HG02943 (cell line): ENCODE measurements around the gene ABCD2.
A peak's percentile ranks its signal among the peaks of the same experiment; 100 is the strongest.
"Not testable (repeated sequence)": the region's sequence is repeated elsewhere in the genome, so short reads cannot be mapped to it uniquely, and the experiment has no call there.

Experiments
- ATAC-seq: cut with Tn5 transposase; IDR thresholded peaks from one replicate; pipeline ENCODE4 v1.9.1; 2021; ENCODE audit warnings: mild to moderate bottlenecking, low read depth, moderate library complexity; ENCODE audit not compliant: unreplicated experiment

The ABCD2 gene

DNA sequence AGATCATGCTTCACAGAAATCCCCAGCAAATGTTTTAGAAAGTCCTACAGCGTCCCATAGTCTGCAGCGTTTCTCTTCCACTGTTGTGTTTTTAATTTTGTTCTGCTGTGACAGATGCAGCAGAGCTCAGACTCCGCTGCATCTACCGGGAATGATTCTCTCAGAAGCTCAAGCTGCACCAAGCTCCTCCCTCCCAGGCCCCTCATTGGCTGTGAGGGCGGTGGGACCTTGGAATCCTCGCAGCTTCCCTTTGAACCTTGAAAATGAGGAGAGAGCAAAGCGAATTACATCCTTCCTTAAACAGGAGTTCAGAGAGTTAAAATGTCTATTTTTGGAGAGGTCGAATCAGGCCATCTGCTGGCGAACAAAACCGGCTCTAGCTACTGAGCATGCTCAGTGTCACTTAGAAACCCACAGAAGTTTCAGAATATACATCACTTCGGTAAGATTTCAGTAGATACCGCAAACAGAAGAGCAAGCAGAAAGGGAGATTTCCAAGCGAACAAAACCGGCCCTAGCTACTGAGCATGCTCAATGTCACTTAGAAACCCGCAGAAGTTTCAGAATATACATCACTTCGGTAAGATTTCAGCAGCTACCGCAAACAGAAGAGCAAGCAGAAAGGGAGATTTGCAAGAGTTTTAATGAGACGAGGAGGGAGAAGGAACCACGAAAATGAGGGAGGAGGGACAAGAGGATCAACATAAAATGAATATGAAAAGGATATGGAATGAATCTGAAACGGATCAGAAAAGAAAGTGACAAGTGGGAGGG is at the start of gene ABCD2:
TSS of gene ABCD2 (minus strand) at position 144 of the 774 bp plus-strand sequence. CDS start 188 bp downstream, outside the sequence.
- peak; percentile 85 for ATAC-seq

- no peak for ATAC-seq
These were observed 40.5 kb upstream of the ABCD2 start for GRCh38 chr12:39660101-39660500.

DNA sequence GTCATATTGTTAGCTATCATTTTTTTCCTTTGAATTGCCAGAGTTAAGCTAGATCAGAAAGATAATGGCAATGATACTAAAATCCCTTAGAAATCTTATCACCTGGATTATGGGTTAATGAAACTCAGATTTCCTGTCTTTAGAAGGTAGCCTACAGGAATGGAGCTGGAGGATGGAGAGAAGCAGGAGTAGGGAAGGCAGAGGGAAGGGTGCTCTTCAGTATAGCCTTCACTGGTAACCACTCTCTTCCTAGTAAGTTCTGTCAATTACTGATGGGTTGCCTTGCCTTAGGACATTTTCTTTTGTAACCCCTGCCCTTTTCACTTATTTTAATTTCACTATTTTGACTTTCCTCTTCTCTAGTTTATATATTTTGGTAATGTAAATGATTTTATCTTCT is 27.8 kb upstream of the ABCD2 start:
- no peak for ATAC-seq

DNA sequence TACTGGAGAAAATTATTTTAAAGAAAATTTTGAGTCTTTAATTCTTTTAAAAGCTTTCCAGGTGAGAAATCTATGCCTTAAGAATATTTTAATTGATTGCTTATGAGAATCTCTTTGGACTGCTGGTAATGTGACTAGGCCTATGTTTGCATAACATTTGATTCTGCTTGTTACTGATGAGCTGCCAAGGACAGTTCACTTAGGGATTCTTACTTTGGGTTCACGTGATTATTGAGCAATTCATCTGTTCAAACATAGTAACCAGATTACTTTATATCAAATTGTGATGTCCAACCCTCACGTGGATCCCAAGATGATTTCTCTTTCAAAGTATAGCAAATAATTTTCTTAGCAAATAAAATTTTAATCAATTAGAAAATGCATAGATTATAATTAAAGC is 27.4 kb upstream of the ABCD2 start:
- no peak for ATAC-seq

DNA sequence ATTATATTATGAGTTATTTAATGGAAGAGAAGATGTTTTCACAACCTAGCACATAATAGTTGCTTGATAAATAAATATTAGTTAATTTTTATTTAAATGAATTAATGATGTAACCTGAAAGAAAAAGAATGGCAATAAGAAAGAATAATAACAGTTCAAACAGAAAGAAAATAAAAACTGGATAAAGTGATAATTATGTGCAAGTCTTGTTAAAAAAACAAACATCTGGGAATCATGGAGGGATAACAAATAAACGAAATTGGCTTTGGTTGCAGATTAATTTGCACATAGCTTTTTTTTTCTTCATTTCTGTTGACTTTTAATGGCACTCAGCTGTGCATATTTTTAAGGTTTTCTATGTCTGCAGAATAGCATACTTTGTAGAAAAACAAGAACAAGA is 23.4 kb upstream of the ABCD2 start:
- ATAC-seq: no peak

DNA sequence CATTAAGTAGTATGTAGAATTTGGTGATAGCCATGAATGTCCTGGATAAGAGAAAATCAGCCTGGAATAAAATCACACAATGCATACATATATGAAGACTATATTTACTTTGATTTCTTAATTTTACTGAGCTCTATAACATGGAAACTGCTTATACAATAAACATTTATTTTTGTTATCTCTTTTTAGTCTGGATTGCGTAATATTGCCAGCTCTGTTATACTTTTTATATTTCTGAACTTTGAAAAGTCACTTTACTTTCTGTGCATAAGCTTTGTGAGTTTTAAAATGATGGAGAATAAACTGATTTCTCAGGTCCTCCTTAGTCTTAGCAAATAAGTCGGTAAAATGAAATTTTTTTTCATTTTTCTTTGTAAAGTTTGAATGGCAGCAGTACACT is 19.2 kb upstream of the ABCD2 start:
- ATAC-seq: no peak

GRCh38 chr12:39638178-39638577 is 18.6 kb upstream of the ABCD2 start:
- ATAC-seq: no peak

DNA sequence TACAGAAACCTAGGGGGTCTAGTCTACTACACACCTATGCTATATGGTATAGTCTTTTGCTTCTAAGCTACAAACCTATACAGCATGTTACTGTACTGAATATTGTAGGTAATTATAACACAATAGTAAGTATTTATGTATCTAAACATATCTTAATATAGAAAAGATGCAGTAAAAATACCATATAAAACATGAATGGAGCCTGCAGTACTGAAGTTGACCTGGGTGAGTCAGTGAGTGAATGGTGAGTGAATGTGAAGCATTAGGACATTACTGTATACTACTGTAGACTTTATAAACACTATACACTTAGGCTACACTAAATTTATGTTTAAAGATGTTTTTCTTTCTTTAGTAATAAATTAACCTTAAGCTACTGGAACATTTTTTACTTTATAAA is 13.1 kb upstream of the ABCD2 start:
- ATAC-seq: no peak

GRCh38 chr12:39628836-39629235 is 9.2 kb upstream of the ABCD2 start:
- no peak for ATAC-seq

DNA sequence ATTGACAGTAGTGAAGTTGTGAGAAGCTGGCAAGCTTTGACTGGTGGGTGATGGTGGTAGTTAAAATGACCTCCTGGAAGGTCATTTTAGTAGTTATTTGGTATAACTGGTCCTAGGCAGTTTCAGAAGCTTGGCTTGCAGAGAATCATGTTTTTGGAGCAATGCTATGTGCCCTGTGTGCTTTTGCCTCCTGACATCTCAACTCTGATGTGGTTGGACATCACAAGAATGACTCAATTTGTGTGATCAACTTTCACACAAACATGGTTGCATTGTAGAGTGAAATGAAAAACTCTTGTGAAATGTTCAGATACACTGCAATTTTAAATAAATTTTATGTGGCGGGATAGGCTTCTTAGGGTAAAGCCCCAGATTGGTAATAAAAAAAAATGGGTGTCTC is 8.3 kb upstream of the ABCD2 start:
- no peak for ATAC-seq

DNA sequence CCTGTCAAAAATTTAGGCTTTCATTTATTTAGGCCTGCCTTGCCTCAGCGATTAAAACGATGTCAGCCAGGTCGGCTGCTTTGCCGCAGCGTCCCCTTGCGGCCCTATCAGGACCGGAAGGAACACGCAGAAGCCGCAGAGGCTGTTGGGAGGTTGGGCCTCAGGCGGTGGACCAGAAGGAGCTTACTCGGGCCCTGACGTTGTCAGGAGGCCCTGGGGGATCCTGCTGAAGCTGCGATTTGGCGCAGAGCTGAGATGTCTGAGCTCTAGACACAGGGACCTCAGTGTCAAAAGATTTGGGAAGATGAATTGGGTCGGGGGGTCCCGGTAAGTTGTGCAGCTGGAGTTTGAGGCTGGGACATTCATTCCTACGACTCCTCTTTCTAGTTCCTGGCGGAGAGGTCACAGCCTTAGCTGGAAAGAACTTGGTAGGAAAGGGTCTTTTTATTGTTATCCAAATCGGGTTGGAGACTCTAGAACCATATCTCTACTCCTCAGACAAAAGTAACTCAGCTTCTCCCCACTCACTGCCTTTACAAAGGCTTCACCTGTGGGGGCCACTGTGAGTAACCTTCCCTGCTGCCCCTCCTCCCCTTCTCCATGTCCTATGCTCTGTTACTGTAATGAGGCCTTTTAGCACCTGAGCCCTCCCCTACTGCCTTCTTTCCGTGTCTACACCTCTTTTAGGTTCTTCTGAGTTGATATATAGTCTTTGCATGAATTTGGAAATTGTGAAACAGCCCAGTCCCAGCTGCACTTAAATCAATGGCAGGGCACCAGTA is 6.6 kb upstream of the ABCD2 start:
- ATAC-seq: no peak

GRCh38 chr12:39623919-39624318 is 4.3 kb upstream of the ABCD2 start:
- no peak for ATAC-seq

DNA sequence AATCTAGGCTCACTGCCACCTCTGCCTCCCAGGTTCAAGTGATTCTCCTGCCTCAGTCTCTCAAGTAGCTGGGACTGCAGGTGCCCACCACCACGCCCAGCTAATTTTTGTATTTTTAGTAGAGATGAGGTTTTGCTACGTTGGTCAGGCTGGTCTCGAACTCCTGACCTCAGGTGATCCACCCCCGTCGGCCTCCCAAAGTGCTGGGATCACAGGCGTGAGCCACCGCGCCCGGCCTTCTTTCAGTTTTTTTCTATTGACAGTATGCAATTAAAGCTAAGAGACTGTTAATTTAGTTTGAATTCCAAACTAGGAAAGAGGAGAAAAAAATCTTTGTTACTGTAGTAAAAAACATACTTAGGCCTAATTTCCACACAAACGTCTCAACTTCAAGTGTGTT is 3.6 kb upstream of the ABCD2 start:
- ATAC-seq: not testable (repeated sequence)

DNA sequence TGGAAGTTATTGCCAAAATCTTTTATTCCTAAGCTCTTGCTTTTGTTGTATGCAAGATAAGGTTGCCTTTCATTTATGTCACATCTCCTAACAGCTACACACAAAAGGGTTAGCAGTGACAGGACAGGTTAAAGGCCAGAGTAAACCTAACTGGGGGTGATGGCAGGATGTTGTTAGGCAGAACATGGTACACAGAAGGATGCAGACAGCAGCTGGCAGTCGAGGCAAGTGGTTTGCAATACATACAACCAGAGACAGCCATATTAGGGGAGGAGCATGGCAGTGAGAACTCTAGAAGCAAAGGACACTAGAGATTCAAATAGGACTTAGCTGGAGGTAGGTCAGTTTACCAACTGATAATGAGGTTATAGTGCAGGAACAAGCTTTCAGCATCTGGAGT is 2.7 kb upstream of the ABCD2 start:
- ATAC-seq: no peak

GRCh38 chr12:39621670-39622069 is 2.1 kb upstream of the ABCD2 start:
- no peak for ATAC-seq

DNA sequence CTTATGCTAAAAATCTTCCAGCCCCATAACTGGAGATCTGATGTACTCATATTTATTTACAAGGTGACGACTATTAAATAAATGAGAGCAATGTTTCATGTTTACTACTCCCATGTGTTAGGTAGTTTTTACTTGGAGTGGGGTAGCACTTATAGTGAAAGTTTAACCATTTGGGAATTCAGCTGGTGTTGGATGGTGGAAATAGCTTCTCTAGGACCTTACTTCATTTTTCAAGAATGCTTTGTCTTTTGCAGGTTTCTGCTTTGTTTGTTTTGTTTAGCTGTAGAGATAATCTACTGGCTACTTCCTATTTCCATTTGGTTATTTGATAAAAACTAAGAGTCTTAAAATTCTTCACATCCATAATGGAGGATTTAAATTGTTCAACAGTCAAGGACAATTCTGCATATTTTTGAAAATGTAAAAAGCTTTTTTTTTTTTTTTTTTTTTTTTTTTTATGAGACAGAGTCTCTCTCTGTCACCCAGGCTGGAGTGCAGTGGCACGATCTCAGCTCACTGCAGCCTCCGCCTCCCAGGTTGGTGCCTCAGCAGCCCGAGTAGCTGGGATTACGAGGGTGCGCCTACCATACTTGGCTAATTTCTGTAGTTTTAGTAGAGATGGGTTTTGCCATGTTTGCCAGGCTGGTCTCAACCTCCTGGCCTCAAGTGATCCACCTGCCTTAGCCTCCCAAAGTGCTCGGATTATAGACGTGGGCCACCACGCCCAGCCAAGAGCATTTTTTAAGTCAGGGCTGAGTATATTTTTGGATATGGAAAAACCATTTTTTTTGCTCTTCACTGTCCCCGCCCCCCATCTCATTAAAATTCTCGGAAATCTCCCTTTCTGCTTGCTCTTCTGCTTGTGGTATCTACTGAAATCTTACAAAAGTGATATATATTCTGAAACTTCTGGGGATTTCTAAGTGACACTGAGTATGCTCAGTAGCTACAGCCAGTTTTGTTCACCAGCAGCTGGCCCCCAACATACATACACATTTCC is 1.4 kb upstream of the ABCD2 start:
- no peak for ATAC-seq

GRCh38 chr12:39619316-39619659 is 315 bp downstream of the ABCD2 start:
- ATAC-seq: peak; percentile 20

DNA sequence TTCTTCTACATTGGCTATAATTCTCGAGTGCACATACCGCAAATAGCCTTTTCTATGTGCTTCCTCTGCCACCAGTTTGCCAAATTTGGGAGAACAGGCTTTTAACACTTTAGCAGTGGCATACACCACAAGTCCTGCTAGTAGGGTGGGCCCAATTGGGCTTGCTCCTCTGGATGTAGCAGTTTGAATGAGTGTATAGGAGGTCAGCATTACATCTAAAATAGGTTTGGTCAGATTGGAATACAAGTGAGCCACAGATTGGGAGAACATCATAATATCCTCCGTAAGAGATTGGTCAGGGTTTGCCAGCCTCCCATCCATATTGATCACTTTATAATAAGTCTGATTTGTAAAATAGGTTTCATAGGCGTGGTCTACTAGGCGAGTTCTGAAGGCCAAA is 902 bp downstream of the ABCD2 start:
- ATAC-seq: no peak

- ATAC-seq: no peak
These were observed 1.7 kb downstream of the ABCD2 start for GRCh38 chr12:39617887-39618286.

DNA sequence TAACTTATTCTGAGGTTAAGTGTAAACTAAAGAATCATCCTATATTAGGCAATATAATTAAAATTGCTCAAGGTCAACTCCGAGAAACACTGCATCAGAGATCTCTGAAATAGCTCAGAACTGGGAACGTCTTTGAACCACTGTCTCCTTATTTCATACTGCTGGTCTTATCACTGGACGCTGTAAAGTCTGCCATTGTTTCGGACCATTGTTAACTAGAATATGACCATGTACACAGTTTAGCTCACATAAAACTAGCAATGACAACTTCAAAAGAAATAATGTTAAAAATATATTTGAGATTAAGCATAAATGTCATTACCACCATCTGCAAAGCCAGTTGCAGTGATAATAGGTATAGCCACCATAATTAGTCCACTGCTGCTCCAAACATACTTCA is 2.9 kb downstream of the ABCD2 start:
- ATAC-seq: no peak

DNA sequence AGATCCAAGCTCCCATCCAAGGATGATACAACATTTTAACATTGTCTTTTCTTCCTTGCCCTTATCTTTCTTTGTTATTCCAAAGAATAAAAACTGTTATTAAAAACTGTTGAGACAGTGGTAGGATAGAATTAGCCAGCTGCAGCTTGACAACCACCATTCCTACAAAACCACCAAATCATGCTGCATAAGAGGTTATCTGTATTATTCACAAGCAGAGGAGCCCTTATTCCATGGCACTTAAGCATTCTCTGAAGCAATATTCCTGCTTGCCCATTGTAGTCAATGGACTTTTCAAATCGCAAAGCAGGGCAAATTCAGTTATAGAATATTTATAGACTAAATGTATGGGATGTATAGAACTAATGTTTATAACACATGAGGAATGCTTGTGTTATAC is 3.4 kb downstream of the ABCD2 start:
- ATAC-seq: no peak
